IMR-90 (cell line): ENCODE data around the gene RPL18. TPM values are rescaled to one million over a fixed set of nuclear protein-coding genes. Genes with fewer than 3 reads are reported as not detected.

Source experiments
- ATAC-seq: fragments of 200-7000 bp; cut with Tn5 transposase; 2 replicates; pipeline ENCODE4 v1.9.1; 2020; ENCODE audit warnings: low read depth, mild to moderate bottlenecking, moderate library complexity
- BruUV-seq: library from RNA; stranded (reverse); fragments of 400-500 nt; replicated peaks from 2 replicates; lab custom pipeline; 2021; lab: Mats Ljungman, UMichigan
- CTCF ChIA-PET: fragments of 300-600 bp; formaldehyde crosslinking; extraction: SDS; loops from one replicate; lab custom pipeline; 2021; ENCODE audit warnings: antibody characterized with exemption; lab: Yijun Ruan, JAX
- POLR2A ChIA-PET: fragments of 300-600 bp; sonication (Branson Sonifier 250); formaldehyde crosslinking; loops from one replicate; lab custom pipeline; 2022; ENCODE audit warnings: antibody characterized with exemption; ENCODE audit not compliant: unreplicated experiment; lab: Charles Lee
- DNase-seq: peaks from one replicate; pipeline ENCODE4 v3.0.0; 2013
- H2AFZ ChIP-seq: replicated peaks from 2 replicates; pipeline ENCODE3; 2013; ENCODE audit warnings: low read length, mild to moderate bottlenecking; ENCODE audit not compliant: poor library complexity
- H2AK5ac ChIP-seq: 2 replicates; pipeline ENCODE4 v1.6.1; 2013; ENCODE audit warnings: low read depth, low read length, inconsistent platforms
- H2AK9ac ChIP-seq: replicated peaks from 2 replicates; pipeline ENCODE3; 2013; ENCODE audit warnings: mild to moderate bottlenecking, low read depth, low read length, moderate library complexity; ENCODE audit not compliant: poor library complexity
- H2BK120ac ChIP-seq: 2 replicates; pipeline ENCODE4 v1.6.1; 2013; ENCODE audit warnings: low read depth, low read length, inconsistent platforms
- H2BK15ac ChIP-seq: 3 replicates; pipeline ENCODE4 v1.6.1; 2013; ENCODE audit warnings: low read depth, low read length, inconsistent platforms
- H2BK20ac ChIP-seq: 2 replicates; pipeline ENCODE4 v1.6.1; 2013; ENCODE audit warnings: low read depth, mild to moderate bottlenecking, inconsistent platforms, low read length, moderate library complexity
- H2BK5ac ChIP-seq: 2 replicates; pipeline ENCODE4 v1.6.1; 2013; ENCODE audit warnings: mild to moderate bottlenecking, low read depth, low read length, inconsistent platforms; ENCODE audit not compliant: poor library complexity, severe bottlenecking
- H3K14ac ChIP-seq: replicated peaks from 2 replicates; pipeline ENCODE4 v1.6.1; 2013; ENCODE audit warnings: low read depth, low read length, inconsistent platforms
- H3K18ac ChIP-seq: 2 replicates; pipeline ENCODE4 v1.6.1; 2013; ENCODE audit warnings: low read depth, low read length, control low read depth
- H3K23ac ChIP-seq: 2 replicates; pipeline ENCODE4 v1.6.1; 2013; ENCODE audit warnings: low read depth, low read length, inconsistent platforms
- H3K27ac ChIP-seq: 2 replicates; pipeline ENCODE4 v1.5.1; 2013; ENCODE audit warnings: mild to moderate bottlenecking, control low read depth, low read length; ENCODE audit not compliant: insufficient read depth
- H3K27me3 ChIP-seq: 2 replicates; pipeline ENCODE4 v1.6.1; 2013; ENCODE audit warnings: low read length; ENCODE audit not compliant: control insufficient read depth, insufficient read depth
- H3K36me3 ChIP-seq: 2 replicates; pipeline ENCODE4 v1.6.1; 2013; ENCODE audit warnings: low read length, mixed read lengths; ENCODE audit not compliant: control insufficient read depth, insufficient read depth
- H3K4ac ChIP-seq: 2 replicates; pipeline ENCODE4 v1.6.1; 2013; ENCODE audit warnings: low read depth, low read length, inconsistent platforms
- H3K4me1 ChIP-seq: 2 replicates; pipeline ENCODE4 v1.6.1; 2013; ENCODE audit warnings: low read length, mixed read lengths; ENCODE audit not compliant: control insufficient read depth, insufficient read depth
- H3K4me2 ChIP-seq: 2 replicates; pipeline ENCODE4 v1.6.1; 2013; ENCODE audit warnings: low read depth, mild to moderate bottlenecking, control low read depth, low read length, moderate library complexity
- H3K4me3 ChIP-seq: 2 replicates; pipeline ENCODE4 v1.5.1; 2013; ENCODE audit warnings: low read depth, mild to moderate bottlenecking, control low read depth, low read length, moderate library complexity; ENCODE audit not compliant: insufficient read depth
- H3K56ac ChIP-seq: 2 replicates; pipeline ENCODE4 v1.6.1; 2013; ENCODE audit warnings: low read length, inconsistent platforms; ENCODE audit not compliant: insufficient read depth; ENCODE audit errors: extremely low read depth
- H3K79me1 ChIP-seq, 2 experiments: 2 replicates each; pipeline ENCODE4 v1.6.1; 2013; ENCODE audit warnings: low read length in 2 of 2, inconsistent platforms in 1 of 2, low read depth in 1 of 2
- H3K9ac ChIP-seq: 2 replicates; pipeline ENCODE4 v1.6.1; 2013; ENCODE audit warnings: low read depth, low read length, control low read depth
- H3K9me1 ChIP-seq: 2 replicates; pipeline ENCODE4 v1.6.1; 2013; ENCODE audit warnings: low read length, inconsistent platforms; ENCODE audit not compliant: insufficient read depth
- H3K9me3 ChIP-seq: 2 replicates; pipeline ENCODE4 v1.6.1; 2013; ENCODE audit warnings: low read length; ENCODE audit not compliant: control insufficient read depth, insufficient read depth
- H4K20me1 ChIP-seq: 2 replicates; pipeline ENCODE4 v1.6.1; 2013; ENCODE audit warnings: low read length, inconsistent platforms; ENCODE audit not compliant: insufficient read depth
- H4K5ac ChIP-seq: 2 replicates; pipeline ENCODE4 v1.6.1; 2013; ENCODE audit warnings: mild to moderate bottlenecking, low read depth, low read length, control low read depth
- H4K8ac ChIP-seq, 2 experiments: 2 replicates each; pipeline ENCODE4 v1.6.1; 2013; ENCODE audit warnings: low read depth in 2 of 2, low read length in 2 of 2, control low read depth in 1 of 2, inconsistent platforms in 1 of 2
- H4K91ac ChIP-seq: 2 replicates; pipeline ENCODE4 v1.6.1; 2013; ENCODE audit warnings: low read depth, low read length, inconsistent platforms; ENCODE audit not compliant: insufficient read depth
- BHLHE40 ChIP-seq: fragments of 150-350 bp; IDR thresholded peaks from 2 replicates; pipeline ENCODE4 v1.6.1; 2016; ENCODE audit warnings: mild to moderate bottlenecking, low read depth, low read length
- CEBPB ChIP-seq: IDR thresholded peaks from 2 replicates; pipeline ENCODE4 v1.6.1; 2012; ENCODE audit warnings: low read depth, low read length, improper control_type of control experiment
- CHD1 ChIP-seq: IDR thresholded peaks from 2 replicates; pipeline ENCODE4 v1.6.1; 2012; ENCODE audit warnings: low read depth, low read length, improper control_type of control experiment
- FOS ChIP-seq: fragments of 150-350 bp; IDR thresholded peaks from 2 replicates; pipeline ENCODE4 v1.6.1; 2016; ENCODE audit warnings: low read depth, low read length
- MAFK ChIP-seq: IDR thresholded peaks from 2 replicates; pipeline ENCODE4 v1.6.1; 2012; ENCODE audit warnings: low read depth, low read length, improper control_type of control experiment
- MAZ ChIP-seq: IDR thresholded peaks from 2 replicates; pipeline ENCODE4 v1.6.1; 2012; ENCODE audit warnings: low read depth, mild to moderate bottlenecking, low read length, improper control_type of control experiment, moderate library complexity, borderline replicate concordance
- MXI1 ChIP-seq: IDR thresholded peaks from 2 replicates; pipeline ENCODE4 v1.6.1; 2012; ENCODE audit warnings: low read depth, mild to moderate bottlenecking, low read length, moderate library complexity, borderline replicate concordance
- NFE2L2 ChIP-seq: fragments of 150-350 bp; IDR thresholded peaks from 2 replicates; pipeline ENCODE4 v1.6.1; 2016; ENCODE audit warnings: low read depth, mild to moderate bottlenecking, low read length
- RAD21 ChIP-seq: IDR thresholded peaks from 2 replicates; pipeline ENCODE4 v1.6.1; 2012; ENCODE audit warnings: low read length, improper control_type of control experiment
- RFX5 ChIP-seq: IDR thresholded peaks from 2 replicates; pipeline ENCODE4 v1.8.0; 2012; ENCODE audit warnings: low read depth, mild to moderate bottlenecking, low read length, moderate library complexity
- SMC3 ChIP-seq: fragments of 150-350 bp; IDR thresholded peaks from 2 replicates; pipeline ENCODE4 v1.6.1; 2016; ENCODE audit warnings: low read depth, mild to moderate bottlenecking, antibody characterized with exemption, low read length, moderate library complexity
- WGBS, 2 experiments: methylation state at CpG; one replicate each; pipeline versions ENCODE4 v1.1.5 to v1.1.7; 2013; ENCODE audit warnings: missing lambda C conversion rate in 2 of 2; ENCODE audit not compliant: insufficient read length in 1 of 2; ENCODE audit errors: extremely low coverage in 2 of 2; 5-methylcytosine and 5-hydroxymethylcytosine counted together
- dilution Hi-C: fragments of 300-500 bp; cut with HindIII; formaldehyde crosslinking; loops from one replicate; pipeline ENCODE4 v1.14.3; 2018; ENCODE audit warnings: low sequenced_read_pairs; ENCODE audit not compliant: unreplicated experiment
- in situ Hi-C: fragments of 300-500 bp; cut with MboI; formaldehyde crosslinking; loops from 3 replicates; pipeline ENCODE4 v1.14.3; 2019; ENCODE audit warnings: low sequenced_read_pairs, inconsistent platforms, mixed read lengths
- intact Hi-C: fragments of 100-400 bp; cut with micrococcal nuclease; formaldehyde crosslinking; loops from 2 replicates; pipeline ENCODE4 v1.10.0; 2022
- polyA plus RNA-seq, 3 experiments: library from polyadenylated mRNA; depleted of rRNA; stranded (reverse); fragments of >200 nt; gene quantifications; 2 replicates each; pipeline ENCODE4 v1.2.3, GENCODE V29; 2012; ENCODE audit warnings: low replicate concordance in 1 of 3
- total RNA-seq: library from RNA; depleted of rRNA; stranded (reverse); fragments of >200 nt; gene quantifications from 2 replicates; pipeline ENCODE4 v1.2.3, GENCODE V29; 2012
- TF ChIP-seq, protein P1 (sequence below): fragments of 150-350 bp; IDR thresholded peaks from 2 replicates; pipeline ENCODE4 v1.6.1; 2016; ENCODE audit warnings: low read depth, mild to moderate bottlenecking, low read length, moderate library complexity, borderline replicate concordance
- TF ChIP-seq, protein P2 (sequence below): conservative IDR thresholded peaks from 2 replicates; pipeline ENCODE4 v1.5.1; 2012; ENCODE audit warnings: mild to moderate bottlenecking, low read depth, low read length, improper control_type of control experiment
- TF ChIP-seq, protein P3 (sequence below): fragments of 150-350 bp; IDR thresholded peaks from 2 replicates; pipeline ENCODE4 v1.6.1; 2017; ENCODE audit warnings: mild to moderate bottlenecking, antibody characterized with exemption, low read length, low read depth

Gene RPL18
- total and polyA plus RNA-seq, 2 of the 4 experiments (the other 2 are of a cell fraction), result 1,909 to 2,254 TPM

DNA sequence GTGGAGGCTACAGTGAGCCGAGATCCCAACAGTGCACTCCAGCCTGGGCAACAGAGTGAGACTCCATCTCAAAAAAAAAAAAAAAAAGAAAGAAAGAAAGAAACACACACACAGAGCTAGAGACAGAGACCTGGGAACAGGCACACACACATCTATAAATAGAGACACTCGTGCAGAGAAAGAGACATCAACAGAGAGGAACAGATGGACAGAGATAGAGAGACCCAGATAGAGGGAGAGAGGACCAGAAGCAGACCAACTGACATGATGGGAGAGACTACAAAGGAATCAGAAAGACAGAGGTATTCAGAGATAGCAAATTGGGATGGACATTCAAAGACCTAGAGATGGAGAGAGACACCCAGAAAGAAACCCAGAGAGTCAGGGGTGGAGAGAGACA is 29.2 kb upstream of the RPL18 start:
- peaks cover 3% of the 10 kb centered on the region; the same call in 1 of the 2 replicates for H3K9me3 ChIP-seq
- no peak overlapping the region for H4K8ac ChIP-seq
- H3K9ac ChIP-seq, result no peak overlapping the region
- intact Hi-C loops (loop anchor here (5.0 to 10.0 kb wide), 2 partner anchors 194 to 317 kb away; partner anchors contain the start of gene FTL), dilution Hi-C loops (no loop called here), in situ Hi-C loops (loop anchor here (10.0 kb wide), 2 partner anchors 187 to 317 kb away; partner anchors contain the start of genes FTL and HSD17B14)
- H3K4me3 ChIP-seq, result no peak overlapping the region
- no TSS peak for BruUV-seq
- H4K5ac ChIP-seq, result no peak overlapping the region
- H3K18ac ChIP-seq, result no peak overlapping the region
- ChIA-PET CTCF (no interaction called here), POLR2A (no interaction called here)
- TF ChIP-seq, protein P1, sequence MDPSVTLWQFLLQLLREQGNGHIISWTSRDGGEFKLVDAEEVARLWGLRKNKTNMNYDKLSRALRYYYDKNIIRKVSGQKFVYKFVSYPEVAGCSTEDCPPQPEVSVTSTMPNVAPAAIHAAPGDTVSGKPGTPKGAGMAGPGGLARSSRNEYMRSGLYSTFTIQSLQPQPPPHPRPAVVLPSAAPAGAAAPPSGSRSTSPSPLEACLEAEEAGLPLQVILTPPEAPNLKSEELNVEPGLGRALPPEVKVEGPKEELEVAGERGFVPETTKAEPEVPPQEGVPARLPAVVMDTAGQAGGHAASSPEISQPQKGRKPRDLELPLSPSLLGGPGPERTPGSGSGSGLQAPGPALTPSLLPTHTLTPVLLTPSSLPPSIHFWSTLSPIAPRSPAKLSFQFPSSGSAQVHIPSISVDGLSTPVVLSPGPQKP, result no peak
- TF ChIP-seq NFE2L2 (no peak), FOS (no peak), SMC3 (no peak), BHLHE40 (no peak), RFX5 (no peak), CHD1 (no peak), MAZ (no peak), MXI1 (no peak), MAFK (no peak), RAD21 (no peak), CEBPB (no peak)
- TF ChIP-seq, protein P2, sequence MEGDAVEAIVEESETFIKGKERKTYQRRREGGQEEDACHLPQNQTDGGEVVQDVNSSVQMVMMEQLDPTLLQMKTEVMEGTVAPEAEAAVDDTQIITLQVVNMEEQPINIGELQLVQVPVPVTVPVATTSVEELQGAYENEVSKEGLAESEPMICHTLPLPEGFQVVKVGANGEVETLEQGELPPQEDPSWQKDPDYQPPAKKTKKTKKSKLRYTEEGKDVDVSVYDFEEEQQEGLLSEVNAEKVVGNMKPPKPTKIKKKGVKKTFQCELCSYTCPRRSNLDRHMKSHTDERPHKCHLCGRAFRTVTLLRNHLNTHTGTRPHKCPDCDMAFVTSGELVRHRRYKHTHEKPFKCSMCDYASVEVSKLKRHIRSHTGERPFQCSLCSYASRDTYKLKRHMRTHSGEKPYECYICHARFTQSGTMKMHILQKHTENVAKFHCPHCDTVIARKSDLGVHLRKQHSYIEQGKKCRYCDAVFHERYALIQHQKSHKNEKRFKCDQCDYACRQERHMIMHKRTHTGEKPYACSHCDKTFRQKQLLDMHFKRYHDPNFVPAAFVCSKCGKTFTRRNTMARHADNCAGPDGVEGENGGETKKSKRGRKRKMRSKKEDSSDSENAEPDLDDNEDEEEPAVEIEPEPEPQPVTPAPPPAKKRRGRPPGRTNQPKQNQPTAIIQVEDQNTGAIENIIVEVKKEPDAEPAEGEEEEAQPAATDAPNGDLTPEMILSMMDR, result no peak
- TF ChIP-seq, protein P3, sequence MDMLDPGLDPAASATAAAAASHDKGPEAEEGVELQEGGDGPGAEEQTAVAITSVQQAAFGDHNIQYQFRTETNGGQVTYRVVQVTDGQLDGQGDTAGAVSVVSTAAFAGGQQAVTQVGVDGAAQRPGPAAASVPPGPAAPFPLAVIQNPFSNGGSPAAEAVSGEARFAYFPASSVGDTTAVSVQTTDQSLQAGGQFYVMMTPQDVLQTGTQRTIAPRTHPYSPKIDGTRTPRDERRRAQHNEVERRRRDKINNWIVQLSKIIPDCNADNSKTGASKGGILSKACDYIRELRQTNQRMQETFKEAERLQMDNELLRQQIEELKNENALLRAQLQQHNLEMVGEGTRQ, result no peak
- no peak overlapping the region for H2BK20ac ChIP-seq
- no peak for DNase-seq
- H2AK9ac ChIP-seq, result no peak overlapping the region
- H2BK15ac ChIP-seq, result no peak overlapping the region
- no CpG with 5 or more reads among the region's 2 CpGs for WGBS, 2 experiments
- H3K27ac ChIP-seq, result no peak overlapping the region
- no peak overlapping the region for H2AFZ ChIP-seq
- H3K9me1 ChIP-seq, result no peaks in the 10 kb centered on the region; the same call in 1 of the 2 replicates
- H3K4ac ChIP-seq, result no peak overlapping the region
- no peak for ATAC-seq
- H3K56ac ChIP-seq, result no peak overlapping the region
- H3K27me3 ChIP-seq, result peaks cover 4% of the 10 kb centered on the region; the same call in 1 of the 2 replicates
- H2BK5ac ChIP-seq, result no peak overlapping the region
- H4K20me1 ChIP-seq, result no peaks in the 10 kb centered on the region
- H3K23ac ChIP-seq, result no peak overlapping the region
- H3K4me2 ChIP-seq, result no peak overlapping the region
- H3K36me3 ChIP-seq, result no peaks in the 10 kb centered on the region
- no peak overlapping the region for H4K91ac ChIP-seq
- H2AK5ac ChIP-seq, result no peak overlapping the region
- no peaks in the 10 kb centered on the region for H3K79me1 ChIP-seq
- peaks cover 5% of the 10 kb centered on the region for H3K4me1 ChIP-seq
- no peak overlapping the region for H3K14ac ChIP-seq
- H2BK120ac ChIP-seq, result no peak overlapping the region
